ENCODE data around the gene TAF1B. TPM values are rescaled to one million over a fixed set of nuclear protein-coding genes. Genes with fewer than 3 reads are reported as not detected.

Gene TAF1B
- total RNA-seq, 4 donors from 2014 or later: 11.7 to 49.4 (median 18.9) TPM

- TF ChIP-seq CTCF (IDR thresholded peaks at IDR 0.05; ENCODE audit: low read depth): no peak
Measured at GRCh38 chr2:9809448-9810088, 33.7 kb upstream of the TAF1B start.

DNA sequence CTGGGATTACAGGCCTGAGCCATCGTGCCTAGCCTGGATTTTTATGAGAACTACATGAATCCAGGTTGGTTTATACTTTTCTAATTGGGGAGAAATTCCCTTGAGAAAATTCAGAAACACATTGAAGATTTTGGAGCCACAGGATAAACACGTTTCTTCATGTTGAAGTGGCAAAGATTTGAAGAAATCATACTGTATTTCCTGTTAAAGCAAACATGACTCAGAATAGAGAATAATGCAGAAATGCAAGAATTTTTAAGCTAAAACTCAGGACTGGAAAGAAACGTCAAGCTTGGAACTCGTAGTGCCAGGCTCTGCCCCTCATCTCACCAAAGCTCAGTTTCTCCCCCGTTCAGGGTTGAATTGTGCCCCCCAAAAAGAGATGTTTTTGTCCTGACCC, 32.1 kb upstream of the TAF1B start:
- no peak for TF ChIP-seq CTCF (IDR thresholded peaks at IDR 0.05; ENCODE audit: low read depth)

- no peak for TF ChIP-seq CTCF (IDR thresholded peaks at IDR 0.05; ENCODE audit: low read depth)
Measured at GRCh38 chr2:9811679-9812511, 31.4 kb upstream of the TAF1B start.

DNA sequence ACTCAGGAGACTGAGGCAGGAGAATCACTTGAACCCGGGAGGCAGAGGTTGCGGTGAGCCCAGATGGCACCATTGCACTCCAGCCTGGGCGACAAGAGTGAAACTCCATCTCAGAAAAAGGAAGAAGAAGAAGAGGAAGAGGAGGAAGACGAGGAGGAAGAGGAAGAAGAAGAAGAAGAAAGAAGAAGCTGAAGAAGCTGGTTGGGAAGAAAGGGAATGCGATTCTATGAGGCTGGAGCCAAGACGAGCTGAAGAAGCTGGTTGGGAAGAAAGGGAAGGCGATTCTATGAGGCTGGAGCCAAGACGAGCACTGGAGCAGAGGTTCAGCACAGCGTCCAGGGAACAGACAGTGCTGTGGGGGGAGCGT, 30.3 kb upstream of the TAF1B start:
- TF ChIP-seq CTCF (IDR thresholded peaks at IDR 0.05; ENCODE audit: low read depth): no peak

DNA sequence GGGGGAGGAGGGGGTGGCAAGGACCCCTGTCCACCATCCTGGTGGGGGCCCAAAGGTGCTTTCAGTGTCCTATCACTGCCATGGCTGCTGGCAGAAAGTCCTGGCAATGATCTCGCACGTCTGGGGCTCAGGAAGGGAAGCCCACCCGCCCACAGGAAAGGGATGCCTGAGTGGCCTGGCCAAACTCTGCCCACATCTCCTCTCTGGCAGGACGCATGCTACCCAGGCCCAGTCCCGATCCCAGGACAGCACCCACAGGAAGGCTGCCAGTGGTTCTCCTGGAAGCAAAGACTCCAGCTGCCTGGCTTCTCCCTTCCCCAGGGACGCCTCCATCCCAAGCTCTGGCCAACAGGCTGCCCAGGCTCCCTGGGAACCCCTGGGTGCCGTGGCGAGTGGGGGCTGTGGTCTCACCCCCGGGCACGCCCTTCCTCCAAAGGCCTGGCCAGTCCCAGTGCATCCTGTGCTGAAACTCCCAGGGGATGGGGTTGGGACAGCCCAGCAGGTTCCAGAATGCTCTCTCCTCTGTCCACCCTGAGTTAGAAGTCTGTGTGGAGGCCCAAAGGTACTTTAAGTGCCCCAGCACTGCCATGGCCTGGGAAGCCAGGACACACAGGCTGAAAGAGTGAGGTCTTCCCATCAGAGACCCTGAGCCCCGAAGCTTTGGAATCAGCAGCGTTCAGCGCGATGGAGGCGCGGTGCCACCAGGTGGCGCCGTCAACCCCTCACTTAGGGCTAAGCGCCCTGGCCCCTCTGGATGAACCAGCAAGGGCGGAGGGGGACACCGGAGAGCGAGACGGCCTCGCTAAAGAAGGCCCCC, 29.8 kb upstream of the TAF1B start:
- no peak for TF ChIP-seq CTCF (IDR thresholded peaks at IDR 0.05; ENCODE audit: low read depth)

- no peak for TF ChIP-seq CTCF (IDR thresholded peaks at IDR 0.05; ENCODE audit: low read depth)
Measured at GRCh38 chr2:9814129-9814868, 29.0 kb upstream of the TAF1B start.
